HepG2 (cell line): ENCODE results near the gene BEST2. TPM values are rescaled to one million over a fixed set of nuclear protein-coding genes. Genes with fewer than 3 reads are reported as not detected.

Experiments
- FOSL1 ChIP-seq: sonication (generic); formaldehyde crosslinking; IDR thresholded peaks from 2 replicates; pipeline ENCODE4 v1.9.0; 2021; ENCODE audit warnings: missing genetic modification reagents, borderline replicate concordance
- MIER3 ChIP-seq: IDR thresholded peaks from 2 replicates; pipeline ENCODE4 v1.6.1; 2016; ENCODE audit warnings: missing compliant biosample characterization, borderline replicate concordance
- NFIC ChIP-seq: IDR thresholded peaks from 2 replicates; pipeline ENCODE4 v1.6.1; 2012; ENCODE audit warnings: mild to moderate bottlenecking, low read length, inconsistent platforms
- RFX1 ChIP-seq: fragments of 450-650 bp; IDR thresholded peaks from 2 replicates; pipeline ENCODE4 v1.6.1; 2017
- SSRP1 ChIP-seq: IDR thresholded peaks from 2 replicates; pipeline ENCODE4 v1.6.1; 2016; ENCODE audit warnings: control low read depth
- ZMYM3 ChIP-seq: sonication (generic); formaldehyde crosslinking; IDR thresholded peaks from 2 replicates; pipeline ENCODE4 v1.5.1; 2020; ENCODE audit warnings: mild to moderate bottlenecking, missing genetic modification reagents
- ZNF121 ChIP-seq: sonication (generic); formaldehyde crosslinking; IDR thresholded peaks from 2 replicates; pipeline ENCODE4 v1.5.0; 2020; ENCODE audit warnings: mild to moderate bottlenecking, missing genetic modification reagents
- ZNF331 ChIP-seq: sonication (generic); formaldehyde crosslinking; IDR thresholded peaks from 2 replicates; pipeline ENCODE4 v1.4.0; 2020; ENCODE audit warnings: missing genetic modification reagents
- ZNF382 ChIP-seq: sonication (generic); formaldehyde crosslinking; IDR thresholded peaks from 2 replicates; pipeline ENCODE4 v1.5.0; 2020; ENCODE audit warnings: missing genetic modification reagents, mild to moderate bottlenecking, borderline replicate concordance
- polyA plus RNA-seq, 8 experiments: library from polyadenylated mRNA; depleted of rRNA in 3 of 8; stranded (reverse) in 7 of 8; unstranded in 1 of 8; fragments of >200 nt; fragmentation: Illumina TruSeq in 4 of 8; extraction: Trizol in 4 of 8; gene quantifications; 2 replicates each; pipeline versions ENCODE4 v1.2.1 to v1.2.3, GENCODE V29; 2011 to 2016; ENCODE audit warnings: low read depth in 4 of 8, missing spikeins in 1 of 8, mixed read lengths in 1 of 8; ENCODE audit not compliant: insufficient read depth in 1 of 8
- total RNA-seq, 5 experiments: library from RNA; depleted of rRNA; stranded (reverse); fragments of >200 nt; fragmentation: Illumina TruSeq; extraction: Trizol; gene quantifications; 2 replicates each; pipeline ENCODE4 v1.2.3, GENCODE V29; 2016; ENCODE audit warnings: low read depth in 1 of 5
- TF ChIP-seq, protein P1 (sequence below), 2 experiments: sonication (generic) in 1 of 2; formaldehyde crosslinking in 1 of 2; IDR thresholded peaks; 2 replicates each; pipeline versions ENCODE4 v1.4.0 to v1.6.1; 2016 to 2020; ENCODE audit warnings: borderline replicate concordance in 1 of 2, low read depth in 1 of 2, mild to moderate bottlenecking in 1 of 2, missing genetic modification reagents in 1 of 2
- TF ChIP-seq, protein P2 (sequence below): sonication (generic); formaldehyde crosslinking; IDR thresholded peaks from 2 replicates; pipeline ENCODE4 v1.9.0; 2021; ENCODE audit warnings: missing genetic modification reagents, mild to moderate bottlenecking, borderline replicate concordance

BEST2 gene
- total and polyA plus RNA-seq, 2 of the 13 experiments (the other 11 are each of a cell fraction or from before 2014, with no cell fraction given) = not detected

DNA sequence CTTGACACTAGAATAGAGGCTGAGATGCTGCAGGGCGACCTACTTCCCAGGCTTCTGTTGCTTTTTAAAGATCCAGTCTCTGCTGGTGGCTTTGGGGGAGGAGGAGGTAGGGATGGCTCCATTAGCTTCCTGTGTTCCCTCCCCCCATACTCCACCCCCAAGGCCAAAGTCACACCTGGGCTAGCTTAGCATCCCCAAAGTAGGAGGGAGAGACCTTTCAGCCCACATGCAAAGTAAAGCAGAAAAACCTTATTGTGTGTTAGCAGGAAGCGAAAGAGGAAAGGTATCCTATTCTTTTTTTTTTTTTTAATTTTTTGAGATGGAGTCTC is 24.6 kb upstream of the BEST2 start (continued):
- TF ChIP-seq, protein P1, sequence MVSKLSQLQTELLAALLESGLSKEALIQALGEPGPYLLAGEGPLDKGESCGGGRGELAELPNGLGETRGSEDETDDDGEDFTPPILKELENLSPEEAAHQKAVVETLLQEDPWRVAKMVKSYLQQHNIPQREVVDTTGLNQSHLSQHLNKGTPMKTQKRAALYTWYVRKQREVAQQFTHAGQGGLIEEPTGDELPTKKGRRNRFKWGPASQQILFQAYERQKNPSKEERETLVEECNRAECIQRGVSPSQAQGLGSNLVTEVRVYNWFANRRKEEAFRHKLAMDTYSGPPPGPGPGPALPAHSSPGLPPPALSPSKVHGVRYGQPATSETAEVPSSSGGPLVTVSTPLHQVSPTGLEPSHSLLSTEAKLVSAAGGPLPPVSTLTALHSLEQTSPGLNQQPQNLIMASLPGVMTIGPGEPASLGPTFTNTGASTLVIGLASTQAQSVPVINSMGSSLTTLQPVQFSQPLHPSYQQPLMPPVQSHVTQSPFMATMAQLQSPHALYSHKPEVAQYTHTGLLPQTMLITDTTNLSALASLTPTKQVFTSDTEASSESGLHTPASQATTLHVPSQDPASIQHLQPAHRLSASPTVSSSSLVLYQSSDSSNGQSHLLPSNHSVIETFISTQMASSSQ (IDR thresholded peaks at IDR 0.05; ENCODE audit: low read depth) = no peak
- TF ChIP-seq, protein P1 (CRISPR knock-in tag; IDR thresholded peaks at IDR 0.05; ENCODE audit: borderline replicate concordance) = no peak
- TF ChIP-seq ZNF121 (CRISPR knock-in tag) (no peak), MIER3 (CRISPR knock-in tag) (no peak), ZNF382 (no peak), ZMYM3 (CRISPR knock-in tag) (no peak), NFIC (no peak), ZNF331 (CRISPR knock-in tag) (no peak), SSRP1 (no peak), FOSL1 (CRISPR knock-in tag) (no peak), RFX1 (no peak)
- TF ChIP-seq, protein P2, sequence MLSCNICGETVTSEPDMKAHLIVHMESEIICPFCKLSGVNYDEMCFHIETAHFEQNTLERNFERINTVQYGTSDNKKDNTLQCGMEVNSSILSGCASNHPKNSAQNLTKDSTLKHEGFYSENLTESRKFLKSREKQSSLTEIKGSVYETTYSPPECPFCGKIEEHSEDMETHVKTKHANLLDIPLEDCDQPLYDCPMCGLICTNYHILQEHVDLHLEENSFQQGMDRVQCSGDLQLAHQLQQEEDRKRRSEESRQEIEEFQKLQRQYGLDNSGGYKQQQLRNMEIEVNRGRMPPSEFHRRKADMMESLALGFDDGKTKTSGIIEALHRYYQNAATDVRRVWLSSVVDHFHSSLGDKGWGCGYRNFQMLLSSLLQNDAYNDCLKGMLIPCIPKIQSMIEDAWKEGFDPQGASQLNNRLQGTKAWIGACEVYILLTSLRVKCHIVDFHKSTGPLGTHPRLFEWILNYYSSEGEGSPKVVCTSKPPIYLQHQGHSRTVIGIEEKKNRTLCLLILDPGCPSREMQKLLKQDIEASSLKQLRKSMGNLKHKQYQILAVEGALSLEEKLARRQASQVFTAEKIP (CRISPR knock-in tag) = no peak
